HG02623 (cell line): ENCODE results near the gene CARD14.
"Not testable (repeated sequence)": the region's sequence is repeated elsewhere in the genome, so short reads cannot be mapped to it uniquely, and the experiment has no call there.

Experiments used
- ATAC-seq: cut with Tn5 transposase; IDR thresholded peaks from one replicate; pipeline ENCODE4 v1.9.1; 2021; ENCODE audit warnings: moderate library complexity; ENCODE audit not compliant: unreplicated experiment

Gene CARD14

DNA sequence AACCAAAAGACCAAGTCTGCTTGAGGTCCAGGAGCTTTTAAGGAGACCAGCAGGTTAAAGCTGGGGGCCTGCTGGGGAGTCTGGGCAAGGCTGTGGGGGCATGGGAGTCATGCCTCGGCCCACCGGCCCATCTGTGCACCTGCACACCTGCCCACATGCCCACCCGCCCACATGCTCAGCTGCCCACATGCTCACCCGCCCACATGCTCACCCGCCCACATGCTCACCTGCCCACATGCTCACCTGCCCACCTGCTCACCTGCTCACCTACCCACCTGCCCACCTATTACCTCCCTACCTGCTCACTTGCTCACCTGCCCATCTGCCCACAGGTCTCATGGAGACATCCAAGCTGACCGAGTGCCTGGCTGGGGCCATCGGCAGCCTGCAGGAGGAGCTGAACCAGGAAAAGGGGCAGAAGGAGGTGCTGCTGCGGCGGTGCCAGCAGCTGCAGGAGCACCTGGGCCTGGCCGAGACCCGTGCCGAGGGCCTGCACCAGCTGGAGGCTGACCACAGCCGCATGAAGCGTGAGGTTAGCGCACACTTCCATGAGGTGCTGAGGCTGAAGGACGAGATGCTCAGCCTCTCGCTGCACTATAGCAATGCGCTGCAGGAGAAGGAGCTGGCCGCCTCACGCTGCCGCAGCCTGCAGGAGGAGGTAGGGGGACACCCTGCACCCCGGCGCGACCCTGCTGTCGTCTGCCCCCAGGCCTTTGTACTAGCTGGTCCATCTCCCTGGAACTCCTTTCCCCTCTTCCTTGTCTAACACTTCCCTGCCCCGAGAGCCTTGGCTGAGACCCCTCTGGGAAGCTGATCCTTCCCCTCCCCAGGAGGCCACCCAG is 14.0 kb downstream of the CARD14 start:
- ATAC-seq: no peak

DNA sequence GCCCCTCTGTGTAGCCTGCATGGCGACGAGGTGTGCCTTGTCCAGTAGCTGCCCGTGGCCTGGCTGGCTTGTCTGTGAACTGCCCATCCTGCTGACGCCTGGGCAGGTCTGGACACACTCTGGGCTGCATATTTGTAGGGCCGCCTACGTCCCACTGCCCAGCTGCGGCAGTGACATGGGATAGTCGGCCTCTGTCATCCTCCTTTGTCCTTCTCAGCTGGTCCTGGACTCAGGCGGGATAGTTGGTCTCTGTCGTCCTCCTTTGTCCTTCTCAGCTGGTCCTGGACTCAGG is 14.5 kb downstream of the CARD14 start:
- ATAC-seq: no peak

DNA sequence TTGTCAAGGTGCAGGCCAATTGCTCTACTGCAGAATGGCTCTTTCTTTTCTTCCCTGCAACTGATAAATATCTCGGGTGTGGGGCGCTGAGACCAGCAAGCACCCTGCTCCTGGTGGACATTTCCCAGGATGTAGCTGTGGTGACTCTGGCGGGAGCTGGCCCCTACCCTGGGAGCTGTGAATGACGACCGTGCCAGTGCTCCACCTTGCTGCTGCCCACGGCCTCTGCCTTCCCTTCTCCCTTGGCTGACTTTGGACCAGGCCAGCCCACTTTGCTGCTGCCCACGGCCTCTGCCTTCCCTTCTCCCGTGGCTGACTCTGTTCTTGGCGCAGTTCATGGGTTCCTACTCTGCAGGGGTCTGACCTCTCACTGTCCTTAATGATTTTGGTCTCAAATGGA is 16.1 kb downstream of the CARD14 start:
- ATAC-seq: no peak

DNA sequence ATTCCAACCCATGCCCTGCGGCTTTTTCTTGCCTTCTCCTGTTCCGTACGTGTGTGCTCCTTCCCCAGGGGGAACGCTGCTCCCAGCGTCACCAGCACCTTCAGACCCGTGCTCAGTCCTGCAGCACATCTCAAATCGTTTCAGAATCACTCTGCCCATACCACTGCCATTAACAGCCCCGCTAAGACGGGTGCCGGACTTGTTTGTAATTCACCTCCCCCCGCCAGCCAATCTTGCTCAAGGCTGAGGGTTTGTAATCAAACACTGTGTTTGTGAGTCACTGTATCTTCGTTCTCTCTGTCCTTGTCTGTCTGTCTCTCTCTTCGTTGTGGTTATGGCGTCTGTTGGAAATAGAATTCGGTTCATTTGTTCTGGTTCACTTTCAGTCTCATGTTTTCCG is 17.3 kb downstream of the CARD14 start:
- no peak for ATAC-seq

DNA sequence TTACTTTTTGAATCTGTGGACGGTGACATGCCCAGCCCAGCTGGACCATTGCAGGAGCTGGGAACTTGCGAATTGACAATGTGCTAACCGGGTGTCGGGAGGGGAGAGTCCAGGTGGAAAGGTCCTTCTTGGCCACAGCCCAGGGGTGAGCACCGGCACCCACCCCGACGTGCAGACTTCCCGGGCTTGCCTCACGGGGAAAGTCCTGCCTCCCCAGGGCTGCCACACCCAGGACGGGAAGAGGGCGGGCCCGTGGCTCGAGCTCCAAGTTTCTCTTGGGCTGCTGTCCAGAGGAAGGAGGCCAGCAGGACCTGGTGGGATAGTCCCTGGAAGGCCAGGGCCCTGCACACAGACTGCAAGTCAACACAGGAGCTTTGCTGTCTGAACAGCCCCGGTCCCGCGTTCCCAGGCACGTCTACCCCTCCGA is 17.7 kb downstream of the CARD14 start:
- no peak for ATAC-seq

DNA sequence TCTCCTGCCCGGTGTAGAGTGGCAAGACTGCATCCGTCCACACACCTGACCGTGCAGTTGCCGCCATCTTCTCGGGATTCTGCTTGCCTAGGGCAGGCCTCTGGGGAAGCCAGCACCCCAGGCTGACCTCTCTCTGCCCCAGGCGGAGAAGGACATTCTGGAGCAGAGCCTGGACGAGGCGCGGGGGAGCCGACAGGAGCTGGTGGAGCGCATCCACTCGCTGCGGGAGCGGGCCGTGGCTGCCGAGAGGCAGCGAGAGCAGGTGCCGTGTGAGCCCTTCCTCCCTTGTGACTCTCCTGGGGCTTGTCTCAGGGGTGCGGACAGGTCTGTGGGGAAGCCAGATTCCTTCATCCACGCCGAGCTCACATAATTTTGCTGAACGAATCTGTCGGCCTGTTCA is 19.8 kb downstream of the CARD14 start:
- ATAC-seq: no peak

DNA sequence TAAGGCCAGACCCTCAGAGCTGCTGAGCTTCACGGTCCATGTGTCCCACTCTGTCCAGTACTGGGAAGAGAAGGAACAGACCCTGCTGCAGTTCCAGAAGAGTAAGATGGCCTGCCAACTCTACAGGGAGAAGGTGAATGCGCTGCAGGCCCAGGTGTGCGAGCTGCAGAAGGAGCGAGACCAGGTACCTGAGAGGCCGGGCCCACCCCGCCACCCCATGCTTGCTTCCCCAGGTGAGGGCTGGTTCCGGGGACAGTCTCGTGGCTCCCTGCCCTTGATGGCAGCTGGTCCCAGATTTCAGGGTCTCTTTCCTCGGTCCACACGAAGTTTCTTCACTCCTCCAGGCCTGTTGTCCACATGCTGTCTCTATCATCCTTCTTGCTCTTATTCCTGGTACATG is 20.9 kb downstream of the CARD14 start:
- no peak for ATAC-seq

DNA sequence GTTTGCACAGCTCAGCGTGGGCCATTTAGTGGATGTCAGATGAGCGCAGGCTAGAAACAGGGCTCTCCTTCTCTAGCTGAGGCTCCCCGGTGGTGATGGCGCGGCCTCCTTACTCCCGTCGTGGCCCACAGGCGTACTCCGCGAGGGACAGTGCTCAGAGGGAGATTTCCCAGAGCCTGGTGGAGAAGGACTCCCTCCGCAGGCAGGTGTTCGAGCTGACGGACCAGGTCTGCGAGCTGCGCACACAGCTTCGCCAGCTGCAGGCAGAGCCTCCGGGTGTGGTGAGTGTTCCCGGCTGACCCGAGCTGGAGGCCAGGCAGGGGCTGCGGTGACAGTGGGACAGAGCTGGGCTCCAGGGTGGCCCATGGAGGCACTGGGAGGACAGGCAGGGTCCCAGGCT is 21.4 kb downstream of the CARD14 start:
- ATAC-seq: no peak

DNA sequence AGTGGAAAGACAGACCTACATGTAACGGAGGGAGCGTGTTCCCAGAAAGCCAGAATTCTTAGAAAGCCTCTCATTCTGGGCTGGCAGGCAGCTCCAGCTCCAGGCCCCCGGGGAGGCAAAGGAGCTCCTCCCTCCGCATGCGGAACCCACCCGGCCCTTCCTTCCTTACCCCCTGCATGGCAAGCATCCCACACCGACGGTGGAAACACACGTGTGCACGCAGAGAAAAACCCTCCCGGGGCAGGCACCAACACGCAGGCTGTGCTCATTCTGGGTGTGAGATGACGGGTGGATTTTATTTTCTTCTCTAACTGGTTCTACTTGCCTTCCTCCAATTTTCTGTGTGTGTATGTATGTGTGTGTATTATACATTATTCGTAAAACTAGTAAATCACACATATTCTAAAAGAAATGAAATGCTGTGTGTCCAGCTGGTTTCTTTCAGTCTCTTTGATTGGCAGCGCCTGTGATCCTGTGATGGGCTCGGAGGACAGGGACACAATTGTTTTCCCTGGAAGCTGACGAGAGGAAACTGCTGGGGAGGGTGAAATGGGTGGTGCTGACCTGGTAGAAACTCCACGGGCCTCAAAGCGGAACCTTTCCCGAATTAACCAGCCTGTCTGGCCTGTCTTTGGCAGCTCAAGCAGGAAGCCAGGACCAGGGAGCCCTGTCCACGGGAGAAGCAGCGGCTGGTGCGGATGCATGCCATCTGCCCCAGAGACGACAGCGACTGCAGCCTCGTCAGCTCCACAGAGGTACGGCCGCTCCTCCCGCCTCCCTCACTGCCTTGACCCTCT is 22.2 kb downstream of the CARD14 start:
- no peak for ATAC-seq

DNA sequence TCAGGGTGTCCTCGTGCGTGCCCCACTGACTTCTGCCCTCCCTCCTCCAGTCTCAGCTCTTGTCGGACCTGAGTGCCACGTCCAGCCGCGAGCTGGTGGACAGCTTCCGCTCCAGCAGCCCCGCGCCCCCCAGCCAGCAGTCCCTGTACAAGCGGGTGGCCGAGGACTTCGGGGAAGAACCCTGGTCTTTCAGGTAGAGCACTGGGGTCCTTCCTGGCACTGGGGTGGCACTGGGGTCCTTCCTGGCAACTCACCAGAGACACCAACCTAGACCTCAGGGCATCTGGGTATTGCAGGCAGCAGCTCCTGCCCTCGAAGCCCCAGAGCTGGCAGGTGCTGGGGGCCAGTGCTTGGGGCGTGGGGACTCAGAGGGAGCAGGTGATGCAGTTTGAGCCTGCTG is 25.3 kb downstream of the CARD14 start:
- no peak for ATAC-seq

DNA sequence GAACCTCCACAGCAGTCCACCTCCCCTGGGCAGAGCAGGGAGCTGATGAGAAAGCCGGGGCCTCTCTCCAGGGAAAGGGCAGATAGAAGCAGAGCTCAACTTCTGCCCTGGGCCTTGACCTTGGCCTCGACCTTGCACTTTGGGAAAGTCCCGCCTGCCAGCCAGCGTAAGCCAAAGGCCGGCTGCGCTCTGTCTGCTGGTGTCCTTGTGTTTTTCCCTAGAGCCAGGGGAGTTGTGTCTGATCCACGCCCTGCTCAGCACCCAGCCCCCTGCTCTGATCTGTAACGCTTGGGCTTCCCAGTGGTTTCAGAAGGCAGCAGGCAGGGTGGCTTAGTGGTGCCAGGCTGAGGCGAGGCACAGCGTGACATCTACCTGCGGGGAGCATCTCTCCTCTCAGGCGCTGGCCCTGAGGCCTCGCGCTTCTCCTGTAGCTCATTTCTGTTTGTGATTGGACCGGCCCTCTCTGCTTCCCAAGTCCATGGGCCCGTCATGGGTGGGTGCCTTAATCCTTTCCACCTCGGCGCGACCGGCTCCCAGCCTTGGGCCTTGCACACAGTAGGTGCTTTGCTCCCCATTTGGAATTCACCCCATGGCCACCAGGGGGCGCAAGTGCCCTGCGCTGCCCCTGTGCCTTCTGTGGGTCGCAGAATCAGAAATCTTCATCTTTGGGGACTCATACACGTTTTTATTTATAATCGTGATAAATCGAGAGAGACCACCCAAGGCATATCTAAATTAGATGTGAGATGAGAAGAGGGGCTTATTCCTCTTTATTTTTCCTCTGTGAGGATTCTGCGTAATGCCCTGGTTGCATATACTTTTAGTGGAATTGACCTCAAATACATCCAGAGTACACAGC is 26.1 kb downstream of the CARD14 start:
- no peak for ATAC-seq

DNA sequence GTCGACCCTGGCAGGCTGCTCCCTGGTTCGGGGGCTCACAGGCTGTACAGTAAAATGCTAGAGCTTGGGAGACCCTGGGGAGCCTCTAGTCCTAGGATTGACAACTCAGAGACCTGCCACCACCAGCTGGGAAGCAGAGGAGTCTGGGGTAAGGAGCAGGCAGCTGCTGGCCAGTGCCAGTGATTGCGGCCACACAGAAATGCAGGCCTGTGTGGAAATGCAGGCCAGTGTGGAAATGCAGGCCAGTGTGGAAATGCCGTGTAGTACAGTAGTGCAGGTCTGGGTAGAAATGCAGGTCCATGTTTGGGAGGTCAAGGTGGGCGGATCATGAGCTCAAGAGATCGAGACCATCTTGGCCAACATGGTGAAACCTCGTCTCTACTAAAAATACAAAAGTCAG is 26.8 kb downstream of the CARD14 start:
- ATAC-seq: no peak

DNA sequence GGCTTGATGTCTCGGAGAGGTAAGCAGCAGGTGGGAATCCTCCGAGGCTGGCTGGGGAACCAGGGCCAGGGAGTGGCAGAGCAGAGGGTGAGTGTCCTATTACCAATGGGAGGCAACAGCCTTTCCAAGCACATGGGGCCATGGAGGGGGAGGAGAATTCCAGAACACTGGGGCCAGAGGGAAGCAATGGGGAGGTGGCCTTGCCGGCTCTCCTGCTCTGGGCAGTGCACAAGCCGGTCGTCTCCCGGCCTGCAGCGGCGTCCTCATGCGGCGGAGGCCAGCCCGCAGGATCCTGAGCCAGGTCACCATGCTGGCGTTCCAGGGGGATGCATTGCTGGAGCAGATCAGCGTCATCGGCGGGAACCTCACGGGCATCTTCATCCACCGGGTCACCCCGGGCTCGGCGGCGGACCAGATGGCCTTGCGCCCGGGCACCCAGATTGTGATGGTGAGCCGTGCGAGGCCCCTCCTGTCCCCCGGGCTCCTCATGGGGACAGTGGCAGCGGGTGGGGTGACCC is 28.4 kb downstream of the CARD14 start:
- no peak for ATAC-seq

DNA sequence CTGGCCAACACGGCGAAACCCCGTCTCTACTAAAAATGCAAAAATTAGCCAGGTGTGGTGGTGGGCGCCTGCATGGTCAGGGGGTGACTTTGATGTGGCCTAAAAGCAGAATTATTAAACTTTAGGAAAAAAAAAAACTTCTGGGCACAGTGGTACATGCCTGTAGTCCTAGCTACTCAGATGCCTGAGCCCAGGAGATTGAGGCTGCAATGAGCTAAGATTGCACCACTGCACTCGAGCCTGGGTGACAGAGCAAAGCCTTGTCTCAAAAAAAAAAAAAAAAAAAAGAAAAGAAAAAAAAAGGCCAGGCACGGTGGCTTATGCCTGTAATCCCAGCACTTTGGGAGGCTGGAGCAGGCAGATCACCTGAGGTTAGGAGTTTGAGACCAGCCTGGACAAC is 29.5 kb downstream of the CARD14 start:
- ATAC-seq: not testable (repeated sequence)

DNA sequence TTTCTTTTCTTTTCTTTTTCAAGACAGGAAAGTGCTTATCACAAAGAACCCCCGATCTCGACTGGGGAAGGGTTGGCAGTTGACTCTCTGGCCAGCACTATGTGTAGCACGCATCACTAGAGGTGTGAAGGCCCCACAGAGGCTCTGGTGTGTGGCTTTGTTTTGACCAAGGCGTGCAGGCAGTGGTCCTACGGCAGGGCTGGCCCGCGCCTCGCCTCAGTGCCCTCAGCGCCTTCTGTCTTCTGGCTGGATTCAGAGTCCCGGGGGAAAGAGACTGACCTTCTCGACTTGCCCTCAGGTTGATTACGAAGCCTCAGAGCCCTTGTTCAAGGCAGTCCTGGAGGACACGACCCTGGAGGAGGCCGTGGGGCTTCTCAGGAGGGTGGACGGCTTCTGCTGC is 31.6 kb downstream of the CARD14 start:
- no peak for ATAC-seq

DNA sequence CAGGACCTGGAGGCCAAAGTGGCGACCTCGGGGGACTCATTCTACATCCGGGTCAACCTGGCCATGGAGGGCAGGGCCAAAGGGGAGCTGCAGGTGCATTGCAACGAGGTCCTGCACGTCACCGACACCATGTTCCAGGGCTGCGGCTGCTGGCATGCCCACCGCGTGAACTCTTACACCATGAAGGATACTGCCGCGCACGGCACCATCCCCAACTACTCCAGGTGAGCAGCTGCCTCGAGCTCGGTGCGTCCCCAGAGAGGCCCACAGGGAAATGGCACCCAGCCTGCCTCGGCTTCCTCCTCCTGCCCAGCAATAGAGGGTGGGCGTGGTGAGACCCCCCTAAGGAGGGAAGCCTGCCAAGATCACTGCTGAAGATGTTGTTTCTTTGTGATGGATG is 32.4 kb downstream of the CARD14 start:
- ATAC-seq: no peak

DNA sequence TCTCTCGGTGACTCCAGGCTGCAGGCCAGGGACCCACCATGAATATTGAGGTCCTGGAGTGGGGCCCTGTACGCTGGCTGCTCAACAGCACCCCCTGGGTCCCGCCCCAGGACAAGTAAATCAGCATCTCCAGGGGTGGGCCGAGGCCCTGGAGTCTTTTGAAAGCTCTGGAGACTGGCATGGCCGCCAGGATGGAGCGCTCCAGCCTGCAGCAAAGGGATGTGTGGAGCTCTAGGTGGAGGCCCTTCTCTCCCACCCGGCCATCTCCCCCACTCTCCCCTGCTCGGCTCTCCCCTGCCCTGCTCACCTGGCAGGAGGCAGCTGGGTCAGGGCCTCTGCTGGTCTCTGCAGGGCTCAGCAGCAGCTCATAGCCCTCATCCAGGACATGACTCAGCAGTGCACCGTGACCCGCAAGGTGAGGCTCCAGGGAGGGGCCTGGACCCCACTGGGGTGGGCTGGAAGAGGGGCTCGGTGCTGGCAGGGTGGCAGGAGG is 33.7 kb downstream of the CARD14 start:
- ATAC-seq: no peak

DNA sequence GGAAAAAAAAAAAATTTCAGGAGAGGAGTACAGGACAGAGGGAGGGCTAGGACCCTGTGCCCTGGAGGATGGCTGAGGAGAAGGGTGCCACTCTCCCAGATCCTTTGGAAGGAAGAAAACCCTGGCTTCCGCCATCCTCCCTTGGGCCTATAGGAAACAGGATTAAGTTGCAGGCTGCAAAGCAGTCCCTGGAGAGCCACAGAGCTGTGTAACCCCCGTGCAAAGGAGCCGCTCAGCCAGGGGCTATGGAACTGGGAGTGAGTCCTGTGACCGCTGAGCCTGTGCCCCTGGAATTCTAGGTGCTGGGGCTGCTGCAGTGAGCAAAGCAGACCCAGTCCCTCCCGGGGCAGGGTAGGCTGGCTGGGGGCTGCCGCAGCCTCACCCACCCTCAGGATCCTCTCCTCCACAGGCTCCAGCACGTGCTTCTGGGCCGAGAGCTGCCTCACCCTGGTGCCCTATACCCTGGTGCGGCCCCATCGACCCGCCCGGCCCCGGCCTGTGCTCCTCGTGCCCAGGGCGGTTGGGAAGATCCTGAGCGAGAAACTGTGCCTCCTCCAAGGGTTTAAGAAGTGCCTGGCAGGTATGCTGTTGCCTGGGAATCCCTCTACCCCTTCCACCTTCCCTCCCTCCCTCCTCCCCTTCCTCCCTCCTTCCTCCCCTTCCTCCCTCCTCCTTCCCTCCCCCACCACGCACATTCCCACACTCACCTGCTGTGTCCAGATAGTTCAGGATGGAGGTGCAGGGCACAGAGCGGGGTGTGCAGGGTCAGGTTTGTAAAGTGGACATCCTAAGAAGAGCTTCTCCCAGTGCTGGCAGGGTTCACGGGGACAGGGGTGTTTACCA is 35.0 kb downstream of the CARD14 start:
- no peak for ATAC-seq

DNA sequence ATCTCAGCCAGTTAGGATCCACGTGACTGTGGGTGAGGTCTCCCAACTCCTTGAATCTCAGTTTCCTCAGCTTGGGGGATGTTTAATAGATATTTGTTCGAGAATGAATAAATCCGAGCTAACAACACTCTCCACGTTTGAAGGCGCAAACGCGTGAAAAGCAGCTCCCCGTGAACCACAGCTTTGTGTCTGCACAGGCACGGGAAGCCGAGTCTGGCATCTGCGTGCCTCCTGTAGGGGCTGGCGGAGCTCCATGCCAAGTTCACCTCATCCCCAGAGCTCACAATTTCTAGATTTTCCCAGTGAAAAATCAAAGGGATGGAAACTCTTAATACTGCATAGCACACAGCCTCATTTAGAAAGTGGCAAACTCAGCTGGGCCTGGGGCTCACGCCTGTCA is 36.0 kb downstream of the CARD14 start:
- ATAC-seq: no peak

DNA sequence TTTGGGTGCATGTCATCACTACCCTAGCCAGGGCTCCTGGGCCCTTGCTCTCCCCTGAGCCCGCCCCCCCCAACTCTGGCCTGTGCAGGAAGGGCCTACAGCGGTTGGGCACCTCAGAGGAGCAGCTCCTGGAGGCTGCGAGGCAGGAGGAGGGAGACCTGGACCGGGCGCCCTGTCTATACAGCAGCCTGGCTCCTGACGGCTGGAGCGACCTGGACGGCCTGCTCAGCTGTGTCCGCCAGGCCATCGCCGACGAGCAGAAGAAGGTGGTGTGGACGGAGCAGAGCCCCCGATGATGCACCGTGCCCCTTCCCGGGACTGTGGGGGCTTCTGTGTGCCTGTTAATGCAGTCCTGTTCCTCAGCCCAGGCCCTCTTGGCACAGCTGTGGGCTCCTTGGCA is 38.2 kb downstream of the CARD14 start:
- no peak for ATAC-seq
